T-helper 17 cell (primary cell): ENCODE measurements around the gene THNSL1. TPM values are rescaled to one million over a fixed set of nuclear protein-coding genes. Genes with fewer than 3 reads are reported as not detected.
"Not testable (repeated sequence)": the region's sequence is repeated elsewhere in the genome, so short reads cannot be mapped to it uniquely, and the experiment has no call there.

Experiments used
- ATAC-seq: fragments of 150-1000 bp; cut with Tn5 transposase; 2 replicates; pipeline ENCODE4 v1.10.0; 2021; ENCODE audit warnings: mild to moderate bottlenecking, moderate library complexity
- DNase-seq, 3 donors: peaks; one replicate each; pipeline versions ENCODE4 v3.0.0 to v3.0.0-alpha.2; 2020 to 2021
- H3K9me3 ChIP-seq: one replicate; pipeline ENCODE4 v1.7.0; 2013; ENCODE audit warnings: low read length, mild to moderate bottlenecking; ENCODE audit not compliant: control insufficient read depth, poor library complexity, severe bottlenecking
- H3K27ac Mint-ChIP-seq: one replicate; pipeline ENCODE4 v1.8.0; 2022; ENCODE audit warnings: mild to moderate bottlenecking, moderate library complexity, mixed read lengths
- H3K27me3 Mint-ChIP-seq: one replicate; pipeline ENCODE4 v1.8.0; 2022; ENCODE audit warnings: mixed read lengths
- H3K36me3 Mint-ChIP-seq: one replicate; pipeline ENCODE4 v1.8.0; 2022; ENCODE audit warnings: low read depth, mixed read lengths
- H3K4me1 Mint-ChIP-seq: one replicate; pipeline ENCODE4 v1.8.0; 2022; ENCODE audit warnings: mild to moderate bottlenecking, mixed read lengths
- H3K4me3 Mint-ChIP-seq: one replicate; pipeline ENCODE4 v1.8.0; 2022; ENCODE audit warnings: mild to moderate bottlenecking, moderate library complexity, mixed read lengths
- total RNA-seq, 4 donors: library from RNA in 2 of 4; stranded (reverse) in 2 of 4; gene quantifications; one replicate each; pipeline ENCODE4 v1.2.3 and lab custom pipeline; 2022 to 2026

The THNSL1 gene
- 1 to 10 TPM in 1 of 2 donors, under 1 TPM in 1; 0.73 to 1.4 TPM for total RNA-seq
- total RNA-seq (lab: John Stamatoyannopoulos, UW): 4.1 to 8.8 reads per million in 2 donors

- H3K27me3 Mint-ChIP-seq: no peaks in the 10 kb centered on the region
- peaks cover 16% of the 10 kb centered on the region for H3K4me1 Mint-ChIP-seq
- peak within 1 kb of the TSS; percentile 99 for H3K27ac Mint-ChIP-seq
- DNase-seq: peak; percentile 94 to 96 (median 94)
- H3K9me3 ChIP-seq: no peaks in the 10 kb centered on the region
- H3K36me3 Mint-ChIP-seq: no peaks in the 10 kb centered on the region
- H3K4me3 Mint-ChIP-seq: peak within 1 kb of the TSS; percentile 95
- ATAC-seq: peak; percentile 96
Observed at GRCh38 chr10:25016376-25017153, at the start of gene THNSL1. TSS of gene THNSL1 (plus strand) at chr10:25016612. CDS start at chr10:25023224, 6,612 bp downstream.

- no peak for ATAC-seq
- no peaks in the 10 kb centered on the region for H3K36me3 Mint-ChIP-seq
- no peak overlapping the region for H3K4me3 Mint-ChIP-seq
- no peaks in the 10 kb centered on the region for H3K9me3 ChIP-seq
- no peak overlapping the region for H3K27ac Mint-ChIP-seq
- no peaks in the 10 kb centered on the region for H3K27me3 Mint-ChIP-seq
- peaks cover 3% of the 10 kb centered on the region for H3K4me1 Mint-ChIP-seq
- DNase-seq: no peak
Observed at GRCh38 chr10:24966962-24967481, 49.4 kb upstream of the THNSL1 start.

- no peak for DNase-seq
- H3K36me3 Mint-ChIP-seq: no peaks in the 10 kb centered on the region
- no peaks in the 10 kb centered on the region for H3K9me3 ChIP-seq
- H3K27me3 Mint-ChIP-seq: no peaks in the 10 kb centered on the region
- H3K4me3 Mint-ChIP-seq: no peak overlapping the region
- no peak for ATAC-seq
- peaks cover 3% of the 10 kb centered on the region for H3K4me1 Mint-ChIP-seq
- H3K27ac Mint-ChIP-seq: no peak overlapping the region
Observed at GRCh38 chr10:24968349-24968748, 48.1 kb upstream of the THNSL1 start.

- not testable (repeated sequence) for ATAC-seq, DNase-seq, H3K4me3 Mint-ChIP-seq, H3K27ac Mint-ChIP-seq, H3K9me3 ChIP-seq, H3K36me3 Mint-ChIP-seq, H3K4me1 Mint-ChIP-seq, H3K27me3 Mint-ChIP-seq
Observed at GRCh38 chr10:24968951-24969350, 47.5 kb upstream of the THNSL1 start.

GRCh38 chr10:24969841-24970281 lies 46.6 kb upstream of the THNSL1 start:
- no peaks in the 10 kb centered on the region for H3K9me3 ChIP-seq
- Mint-ChIP-seq H3K27ac (no peak overlapping the region), H3K4me1 (peaks cover 3% of the 10 kb centered on the region), H3K4me3 (no peak overlapping the region), H3K36me3 (no peaks in the 10 kb centered on the region), H3K27me3 (no peaks in the 10 kb centered on the region)
- DNase-seq (no peak), ATAC-seq (no peak)

- H3K4me1 Mint-ChIP-seq: peaks cover 3% of the 10 kb centered on the region
- H3K36me3 Mint-ChIP-seq: no peaks in the 10 kb centered on the region
Observed at GRCh38 chr10:24971374-24971773, 45.0 kb upstream of the THNSL1 start.

GRCh38 chr10:24973163-24973562 lies 43.2 kb upstream of the THNSL1 start:
- Mint-ChIP-seq H3K4me1 (peaks cover 3% of the 10 kb centered on the region), H3K27me3 (no peaks in the 10 kb centered on the region), H3K36me3 (no peaks in the 10 kb centered on the region), H3K4me3 (no peak overlapping the region), H3K27ac (no peak overlapping the region)
- H3K9me3 ChIP-seq: no peaks in the 10 kb centered on the region
- ATAC-seq (no peak), DNase-seq (no peak)

More at GRCh38 chr10:24971374-24971773, 45.0 kb upstream of the THNSL1 start:
- DNase-seq (no peak), ATAC-seq (no peak)
- H3K27me3 Mint-ChIP-seq: no peaks in the 10 kb centered on the region
- no peak overlapping the region for H3K4me3 Mint-ChIP-seq
- H3K9me3 ChIP-seq: no peaks in the 10 kb centered on the region
- no peak overlapping the region for H3K27ac Mint-ChIP-seq

- Mint-ChIP-seq H3K27ac (no peak overlapping the region), H3K27me3 (no peaks in the 10 kb centered on the region), H3K36me3 (no peaks in the 10 kb centered on the region), H3K4me3 (no peak overlapping the region), H3K4me1 (peaks cover 3% of the 10 kb centered on the region)
- H3K9me3 ChIP-seq: no peaks in the 10 kb centered on the region
- ATAC-seq (no peak), DNase-seq (no peak)
Observed at GRCh38 chr10:24974976-24975375, 41.4 kb upstream of the THNSL1 start.

GRCh38 chr10:24979685-24980084 lies 36.7 kb upstream of the THNSL1 start:
- Mint-ChIP-seq H3K4me1 (peaks cover 3% of the 10 kb centered on the region), H3K36me3 (no peaks in the 10 kb centered on the region), H3K27ac (no peak overlapping the region), H3K4me3 (no peak overlapping the region), H3K27me3 (no peaks in the 10 kb centered on the region)
- ATAC-seq (no peak), DNase-seq (no peak)
- no peaks in the 10 kb centered on the region for H3K9me3 ChIP-seq

GRCh38 chr10:24981161-24981710 lies 35.2 kb upstream of the THNSL1 start:
- Mint-ChIP-seq H3K36me3 (no peaks in the 10 kb centered on the region), H3K27ac (no peak overlapping the region), H3K27me3 (peaks cover 4% of the 10 kb centered on the region), H3K4me1 (peaks cover 3% of the 10 kb centered on the region), H3K4me3 (no peak overlapping the region)
- H3K9me3 ChIP-seq: no peaks in the 10 kb centered on the region
- no peak for ATAC-seq
- DNase-seq: no peak

GRCh38 chr10:24982319-24983112 lies 33.9 kb upstream of the THNSL1 start:
- H3K9me3 ChIP-seq: no peaks in the 10 kb centered on the region
- DNase-seq (no peak), ATAC-seq (no peak)
- H3K36me3 Mint-ChIP-seq: no peaks in the 10 kb centered on the region
- no peak overlapping the region for H3K4me3 Mint-ChIP-seq
- peaks cover 3% of the 10 kb centered on the region for H3K4me1 Mint-ChIP-seq
- H3K27me3 Mint-ChIP-seq: peaks cover 5% of the 10 kb centered on the region
- H3K27ac Mint-ChIP-seq: no peak overlapping the region

- DNase-seq: no peak
- Mint-ChIP-seq H3K4me3 (no peak overlapping the region), H3K27ac (no peak overlapping the region), H3K27me3 (peaks cover 5% of the 10 kb centered on the region), H3K36me3 (no peaks in the 10 kb centered on the region), H3K4me1 (peaks cover 3% of the 10 kb centered on the region)
- no peak for ATAC-seq
- no peaks in the 10 kb centered on the region for H3K9me3 ChIP-seq
Observed at GRCh38 chr10:24983130-24983529, 33.3 kb upstream of the THNSL1 start.

GRCh38 chr10:24983946-24984345 lies 32.5 kb upstream of the THNSL1 start:
- Mint-ChIP-seq H3K27me3 (peaks cover 6% of the 10 kb centered on the region), H3K36me3 (no peaks in the 10 kb centered on the region), H3K27ac (no peak overlapping the region), H3K4me1 (peaks cover 3% of the 10 kb centered on the region), H3K4me3 (no peak overlapping the region)
- DNase-seq: no peak
- H3K9me3 ChIP-seq: no peaks in the 10 kb centered on the region
- no peak for ATAC-seq
